Calu3 (cell line): ENCODE data around the gene BSDC1. TPM values are rescaled to one million over a fixed set of nuclear protein-coding genes. Genes with fewer than 3 reads are reported as not detected.

Experiments
- BruUV-seq: library from RNA; stranded (reverse); fragments of 400-500 nt; replicated peaks from 2 replicates; lab custom pipeline; 2021; lab: Mats Ljungman, UMichigan
- CTCF ChIA-PET: fragments of 300-600 bp; sonication (Branson Sonifier 250); formaldehyde crosslinking; loops from one replicate; lab custom pipeline; 2022; ENCODE audit warnings: antibody characterized with exemption; lab: Charles Lee
- DNase-seq: peaks from one replicate; pipeline ENCODE4 v3.0.0; 2022
- H3K27ac Mint-ChIP-seq: one replicate; pipeline ENCODE4 v1.8.0; 2022; ENCODE audit warnings: mixed read lengths; ENCODE audit not compliant: unreplicated experiment
- H3K27me3 Mint-ChIP-seq: one replicate; pipeline ENCODE4 v1.8.0; 2022; ENCODE audit warnings: mixed read lengths; ENCODE audit not compliant: unreplicated experiment
- H3K36me3 Mint-ChIP-seq: one replicate; pipeline ENCODE4 v1.8.0; 2022; ENCODE audit warnings: mild to moderate bottlenecking, moderate library complexity, mixed read lengths; ENCODE audit not compliant: insufficient read depth, unreplicated experiment
- H3K4me1 Mint-ChIP-seq: one replicate; pipeline ENCODE4 v1.8.0; 2022; ENCODE audit warnings: mild to moderate bottlenecking, low read depth, mixed read lengths; ENCODE audit not compliant: unreplicated experiment
- H3K4me3 Mint-ChIP-seq: one replicate; pipeline ENCODE4 v1.8.0; 2022; ENCODE audit warnings: mild to moderate bottlenecking, low read depth, moderate library complexity, mixed read lengths; ENCODE audit not compliant: unreplicated experiment
- H3K9me3 Mint-ChIP-seq: one replicate; pipeline ENCODE4 v1.8.0; 2022; ENCODE audit warnings: low read depth, mixed read lengths; ENCODE audit not compliant: unreplicated experiment
- CTCF ChIP-seq: fragments of 200-600 bp; IDR thresholded peaks from one replicate; pipeline ENCODE4 v1.8.0; 2022; ENCODE audit warnings: antibody characterized with exemption; ENCODE audit not compliant: unreplicated experiment
- intact Hi-C: fragments of 100-400 bp; cut with micrococcal nuclease; formaldehyde crosslinking; loops from one replicate; pipeline ENCODE4 v1.10.0; 2022; ENCODE audit not compliant: unreplicated experiment
- total RNA-seq: library from RNA; stranded (reverse); gene quantifications from 2 replicates; pipeline ENCODE4 v1.2.3, GENCODE V29; 2022

The BSDC1 gene
- total RNA-seq, 1 experiment from 2014 or later = 49.4 TPM

- no TSS peak for BruUV-seq
- no peak for TF ChIP-seq CTCF
- no peaks in the 10 kb centered on the region for H3K27me3 Mint-ChIP-seq
- H3K9me3 Mint-ChIP-seq = no peaks in the 10 kb centered on the region
- H3K27ac Mint-ChIP-seq = no peak overlapping the region
- peaks cover 56% of the 10 kb centered on the region for H3K36me3 Mint-ChIP-seq
- H3K4me3 Mint-ChIP-seq = no peak overlapping the region
- intact Hi-C loops = no loop called here
- H3K4me1 Mint-ChIP-seq = no peaks in the 10 kb centered on the region
- CTCF ChIA-PET = interaction anchor here (0.6 to 1.5 kb wide), 2 partner anchors 9 to 137 kb away, joined by 3 read pairs; no protein-coding TSS in a partner anchor
- DNase-seq = no peak
Measured at GRCh38 chr1:32377541-32378220, 16.6 kb downstream of the BSDC1 start.

GRCh38 chr1:32376199-32376598, 18.0 kb downstream of the BSDC1 start:
- H3K9me3 Mint-ChIP-seq = no peaks in the 10 kb centered on the region
- CTCF ChIA-PET = interaction anchor here (0.6 kb wide), 1 partner anchor 50 kb away, joined by 5 read pairs; no protein-coding TSS in a partner anchor
- TF ChIP-seq CTCF = no peak
- peaks cover 53% of the 10 kb centered on the region for H3K36me3 Mint-ChIP-seq
- H3K4me1 Mint-ChIP-seq = no peaks in the 10 kb centered on the region
- no TSS peak for BruUV-seq
- H3K27me3 Mint-ChIP-seq = no peaks in the 10 kb centered on the region
- no peak overlapping the region for H3K27ac Mint-ChIP-seq
- DNase-seq = no peak
- intact Hi-C loops = no loop called here
- H3K4me3 Mint-ChIP-seq = no peak overlapping the region

- no peak for TF ChIP-seq CTCF
- CTCF ChIA-PET = no interaction called here
- Mint-ChIP-seq H3K9me3 (no peaks in the 10 kb centered on the region), H3K27ac (no peak overlapping the region), H3K4me3 (no peak overlapping the region), H3K36me3 (peaks cover 39% of the 10 kb centered on the region), H3K27me3 (no peaks in the 10 kb centered on the region), H3K4me1 (no peaks in the 10 kb centered on the region)
- intact Hi-C loops = no loop called here
- no TSS peak for BruUV-seq
- no peak for DNase-seq
Measured at GRCh38 chr1:32373996-32374592, 20.1 kb downstream of the BSDC1 start.

- DNase-seq = no peak
- intact Hi-C loops = no loop called here
- H3K9me3 Mint-ChIP-seq = no peaks in the 10 kb centered on the region
- CTCF ChIA-PET = interaction anchor here (1.1 kb wide), 1 partner anchor 9 kb away, joined by 3 read pairs; no protein-coding TSS in a partner anchor
- TF ChIP-seq CTCF = no peak
- no peaks in the 10 kb centered on the region for H3K27me3 Mint-ChIP-seq
- H3K4me3 Mint-ChIP-seq = no peak overlapping the region
- no peaks in the 10 kb centered on the region for H3K4me1 Mint-ChIP-seq
- no peak overlapping the region for H3K27ac Mint-ChIP-seq
- peaks cover 32% of the 10 kb centered on the region for H3K36me3 Mint-ChIP-seq
- no TSS peak for BruUV-seq
Measured at GRCh38 chr1:32372149-32372756, 22.0 kb downstream of the BSDC1 start.
